Embryonic facial prominence (tissue), 1 donor: ENCODE data around the gene MON1A.
"Not testable (repeated sequence)": the region's sequence is repeated elsewhere in the genome, so short reads cannot be mapped to it uniquely, and the experiment has no call there.

Experiments used
- DNase-seq: peaks from one replicate; pipeline ENCODE4 v3.0.0-alpha.2; 2016; ENCODE audit errors: extremely low spot score

Gene MON1A

DNA sequence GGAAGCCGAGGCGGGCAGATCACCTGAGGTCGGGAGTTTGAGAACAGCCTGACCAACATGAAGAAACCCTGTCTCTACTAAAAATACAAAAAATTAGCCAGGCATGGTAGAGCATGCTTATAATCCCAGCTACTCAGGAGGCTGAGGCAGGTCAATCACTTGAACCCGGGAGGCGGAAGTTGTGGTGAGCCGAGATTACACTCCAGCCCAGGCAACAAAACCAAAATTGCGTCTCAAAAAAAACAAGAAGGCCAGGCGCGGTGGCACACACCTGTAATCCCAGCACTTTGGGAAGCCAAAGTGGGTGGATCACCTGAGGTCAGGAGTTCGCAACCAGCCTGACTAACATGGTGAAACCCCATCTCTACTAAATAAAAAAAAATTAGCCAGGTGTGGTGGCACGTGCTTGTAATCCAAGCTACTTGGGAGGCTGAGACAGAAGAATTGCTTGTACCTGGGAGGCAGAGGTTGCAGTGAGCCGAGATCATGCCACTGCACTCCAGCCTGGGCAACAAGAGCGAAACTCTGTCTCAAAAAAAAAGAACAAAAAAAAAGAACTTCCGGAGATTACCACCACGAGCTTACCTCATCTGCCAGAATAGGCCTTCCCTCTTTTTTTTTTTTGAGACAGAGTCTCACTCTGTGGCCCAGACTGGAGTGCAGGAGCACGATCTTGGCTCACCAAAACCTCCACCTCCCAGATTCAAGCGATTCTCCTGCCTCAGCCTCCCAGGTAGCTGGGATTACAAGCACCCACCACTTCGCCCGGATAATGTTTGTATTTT, 11.6 kb downstream of the MON1A start:
- not testable (repeated sequence) for DNase-seq

DNA sequence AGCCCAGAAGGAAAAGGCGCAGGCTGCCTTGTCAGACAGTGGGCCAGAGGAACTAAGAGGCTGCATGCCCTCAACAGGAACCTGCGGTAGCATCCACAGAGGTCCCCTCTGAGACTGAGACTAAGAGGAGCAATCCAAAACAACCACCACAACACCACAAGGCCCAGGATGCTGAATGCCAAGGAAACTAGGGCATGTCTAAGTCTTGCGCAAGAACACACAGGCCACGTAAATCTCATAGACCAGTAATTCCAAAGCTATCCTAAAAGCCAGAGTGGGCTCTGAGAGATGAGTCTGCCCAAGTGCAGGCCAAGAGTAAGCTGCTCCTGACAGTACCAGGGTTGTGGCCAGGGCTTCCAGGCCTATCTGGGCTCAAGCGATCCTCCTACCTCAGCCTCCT, 12.9 kb downstream of the MON1A start:
- DNase-seq: no peak

DNA sequence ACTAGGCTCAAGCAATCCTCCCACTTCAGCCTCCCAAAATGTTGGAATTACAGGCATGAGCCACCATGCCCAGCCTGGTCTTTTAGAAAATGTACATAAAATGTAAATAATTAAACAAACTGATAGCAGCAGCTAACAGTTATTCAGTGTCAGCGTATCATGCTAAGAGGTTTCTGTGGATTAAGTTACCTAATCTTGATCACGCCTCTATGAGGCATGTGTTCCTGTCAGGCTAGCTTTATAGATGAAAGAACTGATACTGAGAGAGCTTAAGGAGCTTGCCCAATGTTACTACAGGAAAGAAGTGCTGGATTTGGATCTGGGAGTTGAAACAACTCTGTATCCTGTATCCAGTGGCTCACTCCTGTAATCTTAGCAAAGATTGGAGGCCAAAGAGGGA, 14.7 kb downstream of the MON1A start:
- DNase-seq: no peak

DNA sequence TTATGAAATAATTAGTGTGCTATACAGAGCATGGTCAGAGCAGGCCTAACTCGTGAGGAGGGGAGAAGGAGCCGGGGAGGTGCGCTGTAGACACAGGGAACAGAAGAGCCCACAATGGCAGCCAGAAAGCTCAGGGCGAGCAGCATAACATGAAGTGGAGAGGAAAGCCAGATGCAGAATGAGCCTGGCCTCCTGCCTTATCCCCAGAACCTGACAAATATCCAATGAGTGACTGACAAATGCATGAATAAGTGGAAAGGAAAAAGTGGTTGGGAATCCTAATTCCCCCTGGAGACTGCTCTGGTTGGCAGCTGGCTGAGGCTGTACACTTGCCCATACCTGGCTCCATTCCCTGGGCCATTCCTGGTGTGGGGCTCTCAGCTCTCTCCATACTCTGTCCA, 16.7 kb downstream of the MON1A start:
- no peak for DNase-seq

DNA sequence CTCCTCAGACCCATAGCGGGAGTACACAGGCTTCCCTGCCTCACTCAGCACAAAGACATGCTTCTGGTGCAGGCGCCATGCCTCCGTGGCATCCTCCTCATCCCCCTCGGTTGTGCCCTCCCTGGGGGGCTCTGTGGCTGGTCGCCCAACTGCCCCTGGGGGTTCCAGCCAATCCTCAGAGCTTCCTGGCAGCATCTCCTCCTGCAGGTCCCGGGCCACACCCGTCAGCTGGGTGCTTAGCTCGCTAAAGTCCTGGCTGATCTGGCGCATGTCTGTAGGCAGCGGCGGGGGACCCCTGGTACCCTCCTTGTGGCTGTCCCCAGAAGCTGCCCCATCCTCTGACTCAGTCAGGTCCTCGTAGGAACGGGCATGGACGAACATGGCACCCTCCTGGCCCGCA, 18.0 kb downstream of the MON1A start:
- DNase-seq: no peak

DNA sequence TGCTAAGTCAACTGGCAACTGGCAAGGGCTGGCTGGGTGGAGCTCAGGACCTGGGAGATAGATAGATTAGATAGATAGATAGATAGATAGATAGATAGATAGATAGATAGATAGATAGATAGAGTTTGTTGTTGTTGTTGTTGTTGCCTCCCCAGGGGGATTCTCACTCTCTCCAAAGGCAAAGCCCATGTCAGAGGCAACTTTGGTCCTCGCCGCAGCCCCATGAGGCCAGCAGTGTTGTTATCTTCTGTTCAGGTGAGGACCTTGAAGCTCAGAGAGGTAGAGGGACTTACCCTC, 18.5 kb downstream of the MON1A start:
- DNase-seq: no peak

DNA sequence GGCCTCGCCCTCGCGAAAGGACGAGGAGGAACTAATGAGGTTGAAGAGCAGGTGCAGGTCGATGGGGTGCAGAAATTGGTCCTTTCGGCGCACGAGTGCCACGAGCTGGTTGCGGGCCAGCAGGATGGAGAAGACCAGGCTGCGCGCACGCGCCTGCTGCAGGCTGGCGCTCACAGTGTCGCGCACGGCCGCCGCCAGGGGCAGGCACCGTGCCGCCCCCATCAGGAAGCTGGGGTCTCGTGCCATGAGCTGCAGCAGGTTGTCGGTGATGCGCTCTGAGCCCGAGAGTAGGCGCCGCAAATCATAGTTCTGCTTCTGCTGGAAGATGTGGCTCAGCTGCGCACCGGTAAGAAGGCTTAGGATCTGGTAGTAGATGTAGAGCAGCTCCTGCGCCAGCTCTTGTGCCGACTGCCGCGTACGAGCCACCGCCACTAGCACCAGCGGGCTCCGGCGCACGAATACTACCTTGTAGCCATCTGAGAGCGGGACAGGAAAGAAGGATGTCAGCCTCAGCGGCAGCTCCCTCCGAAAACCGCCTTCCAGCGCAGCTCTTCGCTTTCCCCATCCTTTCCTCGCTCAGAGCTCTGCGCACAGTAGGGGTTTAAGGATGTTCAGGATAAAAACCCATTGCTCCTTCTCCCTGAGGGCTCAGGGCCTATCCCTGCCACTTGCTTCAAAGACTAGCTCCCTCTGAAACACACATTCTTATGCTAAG, 19.0 kb downstream of the MON1A start:
- DNase-seq: no peak

DNA sequence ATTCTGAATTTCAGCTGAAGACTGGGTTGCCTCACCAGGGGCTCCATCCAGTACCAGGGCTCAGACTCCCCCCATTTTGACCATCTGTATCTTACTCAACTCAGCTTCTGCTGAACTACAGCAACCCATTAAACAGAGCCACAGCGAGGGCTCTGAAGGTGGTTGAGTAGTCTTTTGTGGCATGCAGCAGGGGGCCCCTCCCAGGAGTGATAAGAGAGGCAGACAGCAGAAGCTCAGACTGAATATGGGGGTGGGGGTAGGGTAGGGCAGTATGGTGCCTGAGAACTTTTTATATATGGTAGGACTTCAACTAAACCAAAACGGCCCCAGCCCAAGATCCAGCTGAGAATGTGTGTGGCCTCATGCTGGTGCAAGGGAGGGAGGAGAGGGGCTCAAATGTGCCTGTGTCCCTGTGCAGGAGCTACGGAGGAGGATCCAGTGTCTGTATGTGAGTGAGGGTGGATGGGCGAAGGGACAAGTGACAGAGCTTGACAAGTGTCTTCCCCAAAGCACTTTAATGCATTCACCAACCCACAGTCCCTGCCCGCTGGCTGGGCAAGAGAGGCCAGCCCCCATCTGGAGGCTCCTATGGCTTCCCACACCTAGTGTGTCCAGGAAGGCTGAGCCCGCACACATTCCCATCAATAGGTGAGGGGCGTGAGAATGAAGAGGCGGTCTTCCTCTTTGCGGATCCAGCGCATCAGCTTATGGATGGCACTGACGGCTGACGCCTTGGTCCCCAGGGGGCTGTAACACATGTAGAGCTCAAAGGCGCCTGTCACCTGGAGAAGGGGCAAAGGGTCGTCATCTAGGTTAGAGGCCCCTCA, 21.0 kb downstream of the MON1A start:
- no peak for DNase-seq

DNA sequence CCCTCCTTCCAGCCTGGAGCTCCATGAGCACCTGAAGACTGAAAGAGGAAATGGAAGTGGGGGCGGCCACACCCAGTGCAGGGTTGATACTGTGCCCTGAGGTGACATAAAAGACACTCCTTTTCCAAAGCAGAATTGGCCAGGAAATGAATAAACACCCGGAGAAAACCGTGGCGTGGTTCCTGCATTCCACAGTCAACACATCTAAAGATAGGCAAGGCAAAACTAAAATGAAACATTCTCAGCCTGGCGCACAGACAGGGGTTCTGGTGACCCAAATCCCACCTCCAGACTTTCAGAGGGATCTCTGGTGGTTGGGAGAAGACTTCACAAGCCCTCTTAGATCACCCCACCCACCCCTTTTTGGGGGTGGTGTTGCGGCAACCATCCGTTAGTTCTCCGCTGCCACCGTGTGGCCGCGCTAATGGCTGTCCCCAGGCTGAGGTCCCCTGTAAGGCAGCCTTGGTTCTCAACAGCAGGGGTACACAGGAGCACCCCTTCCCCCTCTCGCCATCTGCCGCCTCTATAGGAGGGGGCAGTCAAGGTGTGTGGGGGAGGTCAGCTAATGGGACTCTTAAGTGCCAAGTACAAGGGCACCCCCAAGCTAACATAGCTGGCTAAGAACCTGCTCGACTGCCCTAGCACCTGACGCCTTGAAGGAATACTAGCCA, 23.4 kb downstream of the MON1A start:
- DNase-seq: no peak

DNA sequence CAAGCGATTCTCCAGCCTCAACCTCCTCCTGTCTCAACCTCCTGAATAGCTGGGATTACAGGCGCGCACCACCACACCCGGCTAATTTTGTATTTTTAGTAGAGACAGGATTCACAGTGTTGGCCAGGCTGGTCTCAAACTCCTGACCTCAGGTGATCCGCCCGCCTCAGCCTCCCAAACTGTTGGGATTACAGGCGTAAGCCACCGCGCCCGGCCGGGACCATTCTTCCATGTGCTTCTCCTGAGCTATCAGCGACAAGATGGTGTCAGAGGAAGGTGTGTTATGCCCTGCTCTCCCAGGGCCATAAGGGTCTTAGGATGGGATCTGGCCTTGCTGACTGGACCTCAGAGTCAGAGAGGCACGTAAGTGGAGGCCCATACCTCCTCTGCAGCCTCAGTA, 25.2 kb downstream of the MON1A start:
- not testable (repeated sequence) for DNase-seq

DNA sequence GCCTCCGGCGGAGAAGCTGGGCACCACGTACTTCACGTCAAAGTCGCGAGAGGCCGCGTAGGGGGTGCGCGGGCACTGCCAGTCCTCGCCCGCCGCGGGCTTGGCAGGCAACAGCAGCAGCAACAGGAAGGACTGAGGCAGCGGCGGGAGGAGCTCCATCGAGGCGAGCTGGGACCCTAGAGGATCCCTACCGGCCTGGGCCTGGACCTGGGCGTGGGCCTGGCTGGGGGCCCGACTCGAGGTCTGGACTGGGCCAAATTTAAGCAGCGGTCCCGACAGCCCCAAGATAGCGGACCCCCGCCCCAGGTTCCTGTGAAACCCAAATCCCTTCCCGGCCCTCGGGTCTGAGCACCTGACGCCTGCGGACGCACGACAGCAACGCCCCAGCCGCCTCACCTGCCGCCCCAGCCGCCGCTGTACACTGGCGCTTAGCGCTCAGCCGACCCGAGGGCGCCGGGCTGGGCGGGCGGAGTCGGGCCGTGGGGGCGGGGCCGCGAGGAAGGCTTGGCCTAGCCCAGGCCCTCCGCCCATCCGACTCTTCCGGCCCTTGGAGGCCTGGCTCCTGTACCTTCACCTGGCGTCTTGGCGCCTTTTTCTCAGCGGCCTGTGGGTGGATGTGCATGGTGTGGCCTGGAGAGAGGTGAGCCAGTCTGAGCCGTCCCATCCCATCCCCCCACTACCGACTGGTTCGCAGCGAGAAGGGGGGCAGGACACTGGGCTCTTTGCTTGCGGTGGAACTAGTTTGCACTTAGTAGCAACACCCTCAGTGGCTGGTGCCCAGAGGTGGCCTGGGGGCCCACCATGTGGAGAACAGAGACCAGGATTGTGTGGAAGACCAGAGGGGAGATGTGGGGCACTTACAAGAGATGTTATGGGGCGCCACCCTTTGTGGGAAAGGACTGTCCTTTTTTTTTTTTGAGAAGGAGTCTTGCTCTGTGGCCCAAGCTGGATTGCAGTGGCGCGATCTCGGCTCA, 25.9 kb downstream of the MON1A start, which contains the start of gene MST1R:
TSS of gene MST1R (minus strand) at position 423 of the 974 bp plus-strand sequence. CDS start at position 159, 264 bp downstream.
- DNase-seq: no peak

DNA sequence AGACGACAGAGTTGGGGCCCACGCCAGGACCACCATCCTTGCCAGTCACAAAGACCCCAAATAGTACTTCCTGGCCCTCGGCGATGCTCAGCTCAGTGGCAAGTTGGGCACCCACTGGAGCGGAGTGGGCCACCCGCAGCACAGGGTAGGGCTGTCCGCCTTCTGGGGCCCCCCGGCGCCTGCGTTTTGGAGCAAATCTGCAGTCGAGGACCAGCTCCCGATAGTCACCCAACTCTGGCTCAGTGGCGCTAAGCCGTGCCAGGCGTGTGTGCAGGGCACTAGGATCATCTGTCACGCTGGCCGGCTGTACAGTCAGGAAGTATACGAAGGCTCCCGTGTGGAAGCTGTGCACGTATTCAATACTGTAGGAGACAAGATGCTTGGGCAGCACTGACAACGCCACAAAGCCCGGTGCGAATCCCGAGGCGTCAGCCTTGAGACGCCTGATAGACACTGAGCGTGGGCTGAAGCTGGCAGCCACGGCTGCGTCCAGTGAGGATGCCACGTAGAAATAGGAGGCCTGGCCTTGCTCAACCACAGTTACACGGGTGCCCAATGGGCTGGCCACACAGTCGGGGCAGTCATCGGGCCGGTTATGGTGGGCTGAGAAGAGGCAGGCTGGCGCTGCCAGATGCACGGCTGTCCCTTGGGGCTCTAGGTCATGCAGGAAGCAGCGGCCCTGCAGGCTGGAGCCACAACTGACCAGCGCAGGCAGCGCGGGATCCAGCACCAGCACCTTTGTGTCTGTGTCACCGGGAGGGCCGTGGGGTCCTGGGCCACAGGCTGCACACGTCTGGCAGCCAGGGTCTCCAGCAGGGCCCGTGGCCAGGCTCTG, 26.9 kb downstream of the MON1A start:
- DNase-seq: no peak

DNA sequence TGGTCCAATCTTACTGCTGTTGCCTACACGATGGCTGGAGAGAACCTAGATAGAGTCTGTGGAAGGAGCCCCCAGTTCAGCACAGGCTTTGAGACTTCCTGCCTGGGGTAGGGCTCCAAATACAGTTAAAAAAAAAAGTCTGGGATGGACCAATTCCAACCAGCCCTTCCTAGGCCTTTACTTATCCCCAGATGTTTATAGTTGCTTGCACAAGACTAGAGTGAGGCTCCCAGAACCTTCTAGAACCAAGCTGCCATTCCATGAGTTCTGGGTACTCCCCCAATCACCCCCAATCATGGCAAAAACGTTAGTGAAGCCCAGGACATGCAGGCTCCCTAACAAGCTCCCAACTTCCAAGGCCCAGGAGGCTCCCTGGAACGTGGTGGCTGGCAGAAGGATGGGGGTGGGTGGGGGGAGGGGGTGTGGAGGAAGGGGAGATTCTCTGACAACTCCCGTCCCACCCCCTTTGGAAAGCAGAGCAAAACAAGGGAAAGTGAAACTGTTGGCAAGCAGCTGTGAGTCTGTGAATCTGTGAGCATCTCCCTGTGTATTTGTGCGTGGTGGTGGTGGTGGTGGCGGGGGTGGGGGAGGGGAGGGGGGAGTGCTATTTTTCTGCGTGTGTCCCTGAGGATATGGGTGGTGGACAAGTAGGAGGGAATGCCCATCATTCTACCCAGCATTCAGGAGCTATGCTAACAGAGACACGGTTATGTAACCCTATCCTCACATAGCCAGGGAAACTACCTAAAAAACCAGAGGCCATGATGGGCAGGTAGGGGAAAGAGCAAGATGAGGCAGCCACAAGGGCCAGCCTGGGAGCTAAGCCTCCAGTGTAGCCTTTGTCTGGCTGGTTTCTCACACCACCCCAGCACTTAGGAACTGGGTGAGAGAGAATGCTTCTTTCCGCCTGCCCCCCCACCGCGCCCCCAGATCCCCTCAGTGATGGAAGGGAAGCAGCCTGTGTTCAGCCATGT, 28.0 kb downstream of the MON1A start:
- DNase-seq: no peak

DNA sequence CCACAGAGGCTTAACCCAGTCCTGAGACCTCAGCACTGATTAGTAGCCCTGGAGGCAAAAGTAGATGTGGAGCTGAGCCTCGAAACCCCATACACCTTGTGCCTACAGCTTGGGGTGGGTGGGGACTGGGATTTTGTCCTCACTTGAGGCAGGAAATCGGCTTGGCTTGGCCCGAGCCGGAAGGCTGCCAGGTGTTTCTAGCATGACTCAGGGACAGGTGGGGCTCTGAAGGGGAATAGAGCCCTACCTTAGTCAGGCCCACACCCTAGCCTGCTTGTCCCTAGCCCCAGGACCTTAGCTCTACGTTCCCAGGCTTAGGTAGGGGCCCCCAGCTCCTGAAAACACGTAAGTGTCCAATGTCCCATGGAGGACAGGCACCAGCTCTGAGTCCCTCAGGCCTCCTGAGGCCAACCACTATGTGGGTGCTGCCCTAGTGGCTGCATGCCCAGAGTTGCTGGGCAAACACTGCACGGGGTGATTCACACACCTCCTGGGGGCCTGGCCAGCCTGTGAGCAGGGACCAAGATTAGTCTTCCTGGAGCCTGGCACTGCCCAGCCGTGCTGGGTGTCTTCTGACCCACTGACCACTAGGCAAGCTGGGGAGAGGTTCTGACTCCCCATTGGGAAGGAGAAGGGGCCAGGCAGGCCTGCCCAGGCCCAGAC, 29.0 kb downstream of the MON1A start:
- no peak for DNase-seq

DNA sequence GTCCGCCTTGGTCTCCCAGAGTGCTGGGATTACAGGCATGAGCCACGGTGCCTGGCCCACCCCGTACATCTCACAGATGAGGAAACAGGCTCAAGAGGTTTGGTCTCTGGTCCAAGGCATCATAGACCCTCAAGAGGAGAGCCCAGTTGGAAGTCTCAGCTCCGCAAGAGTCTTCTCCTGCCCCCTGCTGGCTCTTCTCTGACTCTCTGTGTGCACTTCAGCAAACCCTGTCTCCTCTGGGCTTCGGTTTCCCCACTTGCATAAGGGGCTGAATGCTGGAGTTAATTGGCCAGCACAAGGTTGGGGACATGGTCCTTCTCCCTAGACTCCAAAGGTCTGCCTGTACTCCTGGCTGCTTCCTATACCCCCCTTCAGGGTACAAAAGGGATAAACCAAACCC, 29.8 kb downstream of the MON1A start:
- DNase-seq: no peak

DNA sequence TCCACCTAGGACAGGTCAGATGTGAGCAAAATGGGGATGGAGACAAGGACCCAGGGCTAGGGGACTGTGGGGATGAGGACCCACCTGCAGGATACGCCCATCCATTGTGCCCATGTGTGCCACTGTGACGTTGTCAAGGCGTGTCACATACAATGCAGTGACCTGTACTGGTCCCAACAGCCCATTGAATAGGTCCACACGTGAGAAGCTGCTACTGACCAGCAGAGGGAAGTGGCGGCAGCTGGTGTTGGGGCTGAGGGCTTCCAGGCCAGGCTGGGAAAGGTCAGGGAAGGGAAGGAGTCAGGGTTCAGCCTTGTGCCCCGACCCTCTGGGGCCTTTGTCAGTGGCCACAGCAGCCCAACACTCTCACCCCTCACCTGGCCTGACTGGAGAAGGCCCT, 30.6 kb downstream of the MON1A start:
- no peak for DNase-seq

DNA sequence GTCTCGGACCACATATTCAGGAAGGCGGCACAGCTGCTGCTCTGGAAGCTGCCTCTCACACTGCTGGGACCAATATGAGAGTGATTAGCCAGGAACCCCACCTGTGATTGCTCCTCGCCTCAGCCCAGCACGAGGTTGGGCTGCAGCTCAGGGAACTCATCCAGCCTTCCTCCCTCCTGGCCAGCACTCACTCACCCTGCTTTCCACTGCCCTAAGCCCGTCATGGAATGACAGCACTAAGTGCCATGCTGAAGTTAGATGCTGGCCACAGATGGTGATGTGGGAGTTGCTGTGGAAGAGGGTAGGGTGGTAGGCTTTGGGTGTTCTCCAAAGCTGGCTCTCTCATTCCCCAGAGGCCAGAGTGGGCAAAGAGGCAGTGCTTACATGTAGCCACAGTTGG, 33.3 kb downstream of the MON1A start:
- DNase-seq: no peak

DNA sequence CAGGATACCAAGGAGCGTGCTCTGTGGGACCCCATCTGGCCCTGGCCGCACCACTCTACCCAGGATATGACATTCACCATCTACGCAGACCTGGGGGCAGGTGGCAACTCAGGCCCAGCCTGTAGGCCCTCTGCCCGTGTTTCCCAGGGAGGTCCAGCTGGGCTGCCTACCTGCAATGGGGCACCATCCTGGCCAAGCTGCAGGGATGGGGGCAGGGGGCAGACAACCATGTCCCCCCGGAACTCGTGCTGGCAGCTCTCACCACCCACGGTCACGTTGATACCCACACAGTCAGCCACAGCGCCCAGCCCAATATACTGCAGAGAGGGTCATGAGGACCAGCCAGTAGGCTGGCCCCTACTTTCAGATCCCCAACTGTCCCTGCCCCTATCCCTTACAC, 33.8 kb downstream of the MON1A start:
- no peak for DNase-seq
